VCaP (cell line): Measurements from ENCODE around the gene LUZP2.

Experiments used
- H3K27ac ChIP-seq: fragments of 450-650 bp; 2 replicates; pipeline ENCODE4 v1.5.1; 2017
- TF ChIP-seq, protein P1 (sequence below): fragments of 450-650 bp; conservative IDR thresholded peaks from 2 replicates; pipeline ENCODE4 v1.5.1; 2017; ENCODE audit warnings: mild to moderate bottlenecking, moderate library complexity

Gene LUZP2

DNA sequence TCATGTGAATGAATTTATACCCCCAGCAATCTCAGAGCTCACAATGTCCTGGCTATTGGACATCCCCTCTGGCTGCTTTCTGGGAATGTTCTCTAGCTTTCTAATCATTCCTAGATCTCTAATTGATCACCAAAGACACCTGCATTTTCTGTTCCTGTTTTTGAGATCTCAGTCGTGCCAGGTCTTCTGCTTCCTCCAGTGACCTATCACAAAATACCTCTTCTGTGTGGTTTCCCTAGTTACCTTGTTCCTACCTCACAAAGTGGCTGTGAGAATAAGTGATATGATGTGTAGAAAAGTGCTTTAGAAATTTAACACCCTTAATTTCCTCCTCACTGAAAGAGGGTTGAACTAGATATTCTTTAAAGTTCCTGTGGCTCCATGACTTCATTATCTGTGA is 92.2 kb downstream of the LUZP2 start:
- H3K27ac ChIP-seq = no peak overlapping the region
- TF ChIP-seq, protein P1, sequence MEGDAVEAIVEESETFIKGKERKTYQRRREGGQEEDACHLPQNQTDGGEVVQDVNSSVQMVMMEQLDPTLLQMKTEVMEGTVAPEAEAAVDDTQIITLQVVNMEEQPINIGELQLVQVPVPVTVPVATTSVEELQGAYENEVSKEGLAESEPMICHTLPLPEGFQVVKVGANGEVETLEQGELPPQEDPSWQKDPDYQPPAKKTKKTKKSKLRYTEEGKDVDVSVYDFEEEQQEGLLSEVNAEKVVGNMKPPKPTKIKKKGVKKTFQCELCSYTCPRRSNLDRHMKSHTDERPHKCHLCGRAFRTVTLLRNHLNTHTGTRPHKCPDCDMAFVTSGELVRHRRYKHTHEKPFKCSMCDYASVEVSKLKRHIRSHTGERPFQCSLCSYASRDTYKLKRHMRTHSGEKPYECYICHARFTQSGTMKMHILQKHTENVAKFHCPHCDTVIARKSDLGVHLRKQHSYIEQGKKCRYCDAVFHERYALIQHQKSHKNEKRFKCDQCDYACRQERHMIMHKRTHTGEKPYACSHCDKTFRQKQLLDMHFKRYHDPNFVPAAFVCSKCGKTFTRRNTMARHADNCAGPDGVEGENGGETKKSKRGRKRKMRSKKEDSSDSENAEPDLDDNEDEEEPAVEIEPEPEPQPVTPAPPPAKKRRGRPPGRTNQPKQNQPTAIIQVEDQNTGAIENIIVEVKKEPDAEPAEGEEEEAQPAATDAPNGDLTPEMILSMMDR = no peak

DNA sequence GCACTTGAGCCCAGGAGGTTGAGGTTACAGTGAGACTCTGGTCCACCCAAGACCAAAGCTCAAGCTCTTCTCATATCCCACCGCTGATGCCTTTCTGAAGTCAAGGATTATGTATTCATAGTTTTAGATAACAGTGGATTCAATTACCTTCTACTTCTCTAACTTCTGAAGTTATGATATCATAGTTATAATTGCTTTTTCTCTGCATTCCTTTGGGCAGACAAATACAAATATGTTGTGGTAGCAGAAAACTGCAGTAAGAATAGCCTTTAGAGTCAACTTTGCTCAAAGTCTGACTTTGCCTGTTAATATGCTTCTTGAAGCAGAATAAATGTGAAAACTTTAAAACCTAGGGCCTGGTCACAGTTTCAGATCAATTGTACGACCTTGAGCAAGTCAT is 94.4 kb downstream of the LUZP2 start:
- no peak overlapping the region for H3K27ac ChIP-seq
- TF ChIP-seq, protein P1 = no peak

DNA sequence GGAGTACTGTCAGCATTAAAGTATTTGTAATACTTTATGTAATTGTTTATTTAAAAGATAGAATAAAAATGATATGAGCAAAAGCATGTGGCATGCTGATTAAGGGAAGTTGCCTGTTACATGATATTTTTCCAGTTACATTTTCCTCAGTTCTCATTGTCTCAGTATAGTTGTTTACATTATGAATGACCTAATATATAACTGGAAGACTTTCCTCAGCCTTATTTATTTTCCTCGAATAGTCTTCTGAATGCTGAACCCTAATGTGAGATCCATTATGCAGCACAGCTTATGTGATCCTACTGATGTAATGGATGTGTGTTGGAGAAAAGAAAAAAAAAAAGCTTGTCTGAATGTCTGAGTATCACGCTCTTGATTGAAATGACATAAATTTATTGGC is 95.5 kb downstream of the LUZP2 start:
- peak overlapping the region; percentile 19 for H3K27ac ChIP-seq
- TF ChIP-seq, protein P1 = no peak

DNA sequence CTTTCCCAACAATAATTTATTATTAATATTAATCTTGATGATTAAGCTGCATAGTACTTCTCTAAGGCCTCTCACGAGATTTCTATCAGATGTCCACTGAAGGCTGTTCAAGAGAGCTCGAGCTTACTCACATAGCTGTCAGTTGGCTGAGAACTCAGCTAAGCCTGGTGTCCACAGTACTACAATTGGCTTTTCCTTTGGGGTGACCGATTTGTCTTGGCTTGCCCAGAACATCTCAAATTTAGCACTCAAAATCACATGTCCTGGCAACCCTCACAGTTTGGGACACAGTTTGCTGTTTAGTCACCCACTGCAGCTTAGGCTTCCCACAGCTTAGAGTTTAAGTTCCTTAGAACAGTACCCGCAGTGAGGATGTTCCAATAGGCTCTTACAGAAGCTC is 96.5 kb downstream of the LUZP2 start:
- no peak overlapping the region for H3K27ac ChIP-seq
- TF ChIP-seq, protein P1 = no peak

DNA sequence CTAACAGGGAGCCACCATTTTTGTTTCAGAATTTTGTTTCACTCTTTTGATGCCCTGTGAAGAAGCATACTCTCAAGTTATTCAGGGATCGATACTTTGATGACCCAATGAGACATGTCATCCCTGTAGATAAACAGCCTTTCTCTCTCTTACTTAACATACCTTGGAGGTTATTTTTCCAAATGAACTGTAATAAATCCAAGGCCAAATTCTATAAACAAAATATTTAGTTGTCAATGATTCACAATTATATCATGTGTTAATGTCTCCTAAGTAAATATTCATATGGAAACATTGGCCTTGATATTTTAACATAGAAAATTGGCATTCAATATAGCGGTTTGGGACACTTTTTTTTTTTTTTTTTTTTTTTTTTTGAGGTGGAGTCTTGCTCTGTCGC is 97.5 kb downstream of the LUZP2 start:
- TF ChIP-seq, protein P1 = no peak

DNA sequence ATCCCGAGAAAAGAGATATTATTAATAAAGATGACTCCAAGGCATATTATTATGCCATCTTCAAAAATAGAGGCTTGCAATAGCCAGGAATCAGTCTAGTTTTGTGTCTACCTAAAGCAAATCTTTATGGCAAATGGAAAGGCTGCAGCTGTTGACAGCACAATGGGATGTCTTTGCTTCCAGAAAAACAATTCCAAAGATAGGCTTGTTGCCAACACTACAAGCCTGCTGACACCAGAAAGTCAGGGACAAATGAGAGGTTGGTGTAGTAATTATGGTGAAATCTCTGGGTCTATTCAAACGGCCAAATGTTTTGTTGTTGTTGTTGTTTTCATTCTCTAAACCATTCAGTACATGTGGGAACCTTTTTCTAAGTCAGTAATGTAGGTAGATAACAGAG is 101.8 kb downstream of the LUZP2 start:
- TF ChIP-seq, protein P1 = no peak

More for the DNA sequence above, 97.5 kb downstream of the LUZP2 start:
- no peak overlapping the region for H3K27ac ChIP-seq

DNA sequence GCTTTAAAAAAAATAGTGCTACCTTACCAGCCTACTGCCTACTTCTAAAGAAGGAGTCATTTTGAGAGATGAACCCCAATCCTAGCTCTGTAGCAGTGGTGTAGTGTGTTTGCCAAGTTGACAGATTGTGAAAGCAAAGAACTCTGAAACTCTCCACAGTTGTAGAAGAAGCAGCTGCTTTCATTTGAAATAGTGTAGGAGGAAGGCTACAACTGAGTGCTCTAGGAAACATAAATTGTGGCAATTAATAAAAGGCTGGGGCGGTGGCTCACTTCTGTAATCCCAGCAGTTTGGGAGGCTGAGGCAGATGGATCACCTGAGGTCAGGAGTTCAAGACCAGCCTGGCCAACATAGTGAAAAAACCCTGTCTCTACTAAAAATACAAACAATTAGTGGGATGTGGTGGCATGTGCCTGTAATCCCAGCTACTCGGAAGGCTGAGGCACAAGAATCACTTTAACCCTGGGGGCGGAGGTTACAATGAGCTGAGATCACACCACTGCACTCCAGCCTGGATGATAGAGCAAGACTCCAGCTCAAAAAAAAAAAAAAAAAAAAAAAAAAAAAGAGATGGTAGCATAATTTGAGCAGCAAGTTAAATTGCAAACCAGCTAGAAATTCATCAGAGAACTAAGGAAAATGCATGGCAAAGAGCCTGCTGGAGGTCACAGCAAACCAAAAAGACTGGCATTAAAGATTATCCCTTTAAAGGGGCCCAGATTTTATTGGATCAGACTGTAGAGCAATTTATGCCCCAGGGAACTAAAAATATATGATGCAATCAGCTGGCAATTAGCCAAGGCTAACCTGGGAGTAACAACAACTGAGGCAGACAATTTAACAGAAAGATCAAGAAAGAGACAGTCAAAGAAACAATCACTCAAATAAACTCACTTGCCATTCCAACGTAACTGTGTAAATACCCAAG is 112.6 kb downstream of the LUZP2 start:
- H3K27ac ChIP-seq = no peak overlapping the region
- TF ChIP-seq, protein P1 = no peak

More for the DNA sequence above, 101.8 kb downstream of the LUZP2 start:
- no peak overlapping the region for H3K27ac ChIP-seq
